Activated effector memory CD4-positive, alpha-beta T cell treated with anti-CD3 and anti-CD28 coated beads, Interleukin-2, amount 50 U/mL, for 16 hours (primary cell): Measurements from ENCODE around the gene GTPBP10.
A peak's percentile ranks its signal among the peaks of the same experiment; 100 is the strongest.

Source experiments
- DNase-seq: peaks from one replicate; pipeline ENCODE4 v3.0.0-alpha.2; 2020

Gene GTPBP10

GRCh38 chr7:90383422-90383821 lies 36.9 kb downstream of the GTPBP10 start:
- DNase-seq, result no peak

GRCh38 chr7:90383861-90384260 lies 37.3 kb downstream of the GTPBP10 start:
- DNase-seq, result no peak

- DNase-seq, result no peak
Measured at GRCh38 chr7:90384433-90384832, 37.9 kb downstream of the GTPBP10 start.

GRCh38 chr7:90387470-90388240 lies 41.1 kb downstream of the GTPBP10 start:
- DNase-seq, result no peak

- DNase-seq, result no peak
Measured at GRCh38 chr7:90390926-90391325, 44.4 kb downstream of the GTPBP10 start.

GRCh38 chr7:90391488-90391887 lies 45.0 kb downstream of the GTPBP10 start:
- no peak for DNase-seq

- no peak for DNase-seq
Measured at GRCh38 chr7:90396420-90396819, 49.9 kb downstream of the GTPBP10 start.

GRCh38 chr7:90401989-90402388 lies 55.5 kb downstream of the GTPBP10 start:
- no peak for DNase-seq

GRCh38 chr7:90402785-90403173 lies 56.3 kb downstream of the GTPBP10 start:
- no peak for DNase-seq

GRCh38 chr7:90403174-90404113 lies 56.9 kb downstream of the GTPBP10 start, which contains the start of gene CLDN12:
Gene CLDN12, plus strand, starts transcription at chr7:90403461. Its CDS starts 9,216 bp downstream, at chr7:90412677.
- DNase-seq, result peak; percentile 87

- no peak for DNase-seq
Measured at GRCh38 chr7:90404777-90405176, 58.3 kb downstream of the GTPBP10 start.

- DNase-seq, result no peak
Measured at GRCh38 chr7:90407484-90407821, 60.9 kb downstream of the GTPBP10 start.

GRCh38 chr7:90408142-90408541 lies 61.6 kb downstream of the GTPBP10 start:
- no peak for DNase-seq

- DNase-seq, result no peak
Measured at GRCh38 chr7:90409667-90410066, 63.2 kb downstream of the GTPBP10 start.

- no peak for DNase-seq
Measured at GRCh38 chr7:90411510-90411909, 65.0 kb downstream of the GTPBP10 start.

- DNase-seq, result no peak
Measured at GRCh38 chr7:90412458-90413184, 66.1 kb downstream of the GTPBP10 start.

- DNase-seq, result no peak
Measured at GRCh38 chr7:90413185-90413528, 66.6 kb downstream of the GTPBP10 start.

- no peak for DNase-seq
Measured at GRCh38 chr7:90421651-90422050, 75.1 kb downstream of the GTPBP10 start.

GRCh38 chr7:90424720-90425119 lies 78.2 kb downstream of the GTPBP10 start:
- no peak for DNase-seq

GRCh38 chr7:90425376-90425775 lies 78.9 kb downstream of the GTPBP10 start:
- no peak for DNase-seq

GRCh38 chr7:90430614-90431460 lies 84.3 kb downstream of the GTPBP10 start:
- no peak for DNase-seq

GRCh38 chr7:90432752-90433151 lies 86.2 kb downstream of the GTPBP10 start:
- DNase-seq, result no peak
